ENCODE data around the gene DACH1. TPM values are rescaled to one million over a fixed set of nuclear protein-coding genes. Genes with fewer than 3 reads are reported as not detected.

DACH1 gene
- total and polyA plus RNA-seq, 9 of the 15 experiments (the other 6 are each of a cell fraction or from before 2014, with no cell fraction given), result 0.04 to 0.07 (median 0.04) TPM; not detected in 2

GRCh38 chr13:71457645-71458044 is 409.4 kb downstream of the DACH1 start:
- no peaks in the 10 kb centered on the region for H3K9me1 ChIP-seq (ENCODE audit: control insufficient read depth, insufficient read depth, low read length)
- no peaks in the 10 kb centered on the region for H3K36me3 ChIP-seq (ENCODE audit: control insufficient read depth, insufficient read depth, low read length)
- no peak overlapping the region for H2AFZ ChIP-seq (ENCODE audit: low read depth, low read length)
- no peaks in the 10 kb centered on the region for H3K4me1 ChIP-seq (replicated peaks in 1 of 2; ENCODE audit: control insufficient read depth in 2 of 2, insufficient read depth in 2 of 2, low read length in 2 of 2)
- H3K4me2 ChIP-seq (ENCODE audit: insufficient read depth, low read length), result no peak overlapping the region
- no peak overlapping the region for H3K27ac ChIP-seq (ENCODE audit: extremely low read depth, low read depth, low read length)
- no peaks in the 10 kb centered on the region for H4K20me1 ChIP-seq (replicated peaks; ENCODE audit: control insufficient read depth, insufficient read depth, low read length)
- POLR2A ChIA-PET, result no interaction called here
- DNase-seq (ENCODE audit: extremely low read depth in 1 of 4, low spot score in 3 of 4), result no peak
- no peaks in the 10 kb centered on the region for H3K9me3 ChIP-seq (replicated peaks; ENCODE audit: control insufficient read depth, insufficient read depth, low read depth, low read length)
- no TSS peak for BruUV-seq (replicated peaks)
- no peak for TF ChIP-seq NCOA1 (IDR thresholded peaks at IDR 0.05; ENCODE audit: low read depth)
- no peak for TF ChIP-seq SMARCA4 (IDR thresholded peaks at IDR 0.05)
- TF ChIP-seq POLR2G (IDR thresholded peaks at IDR 0.05; ENCODE audit: low read depth, low read length), result no peak
- TF ChIP-seq ESRRA (IDR thresholded peaks at IDR 0.05; ENCODE audit: borderline replicate concordance, low read depth), result no peak
- no peak for TF ChIP-seq ZNF212 (CRISPR knock-in tag; IDR thresholded peaks at IDR 0.05)
- TF ChIP-seq E2F6 (IDR thresholded peaks at IDR 0.05; ENCODE audit: borderline replicate concordance in 1 of 2, extremely low read depth in 1 of 2, insufficient read depth in 1 of 2, insufficient read length in 1 of 2, low read depth in 1 of 2, low read length in 1 of 2, poor library complexity in 1 of 2, severe bottlenecking in 1 of 2), result no peak
- TF ChIP-seq, protein P1, sequence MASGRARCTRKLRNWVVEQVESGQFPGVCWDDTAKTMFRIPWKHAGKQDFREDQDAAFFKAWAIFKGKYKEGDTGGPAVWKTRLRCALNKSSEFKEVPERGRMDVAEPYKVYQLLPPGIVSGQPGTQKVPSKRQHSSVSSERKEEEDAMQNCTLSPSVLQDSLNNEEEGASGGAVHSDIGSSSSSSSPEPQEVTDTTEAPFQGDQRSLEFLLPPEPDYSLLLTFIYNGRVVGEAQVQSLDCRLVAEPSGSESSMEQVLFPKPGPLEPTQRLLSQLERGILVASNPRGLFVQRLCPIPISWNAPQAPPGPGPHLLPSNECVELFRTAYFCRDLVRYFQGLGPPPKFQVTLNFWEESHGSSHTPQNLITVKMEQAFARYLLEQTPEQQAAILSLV (tag; IDR thresholded peaks at IDR 0.05), result no peak
- TF ChIP-seq ZKSCAN8 (CRISPR knock-in tag; IDR thresholded peaks at IDR 0.05), result no peak
- TF ChIP-seq HBP1 (CRISPR knock-in tag; IDR thresholded peaks at IDR 0.05), result no peak
- intact Hi-C loops (cut with micrococcal nuclease), result no loop called here
- no peaks in the 10 kb centered on the region for H3K79me2 ChIP-seq (ENCODE audit: control insufficient read depth, insufficient read depth, low read length)
- no peaks in the 10 kb centered on the region for H3K27me3 ChIP-seq (ENCODE audit: control insufficient read depth in 2 of 2, insufficient read depth in 2 of 2, low read length in 2 of 2)
- no peak for ATAC-seq
- CTCF ChIA-PET (ENCODE audit: low intra/inter-chr PET ratio), result no interaction called here
- no peak overlapping the region for H3K4me3 ChIP-seq
- 0% methylated on average over 2 of the region's 2 CpGs for WGBS (ENCODE audit: insufficient coverage, low coverage, missing lambda C conversion rate)
- in situ Hi-C loops (cut with MboI), result no loop called here
- no peak overlapping the region for H3K9ac ChIP-seq (ENCODE audit: insufficient read depth in 1 of 2, low read depth in 2 of 2, low read length in 2 of 2)
- no peak for FAIRE-seq

Data from K562 (cell line).